GM18870 (cell line): ENCODE results near the gene PTPN7.
"Not testable (repeated sequence)": the region's sequence is repeated elsewhere in the genome, so short reads cannot be mapped to it uniquely, and the experiment has no call there.

Source experiments
- ATAC-seq: cut with Tn5 transposase; IDR thresholded peaks from one replicate; pipeline ENCODE4 v1.9.1; 2021; ENCODE audit warnings: moderate library complexity; ENCODE audit not compliant: unreplicated experiment

Gene PTPN7

GRCh38 chr1:202189918-202190715 is 29.7 kb upstream of the PTPN7 start:
- no peak for ATAC-seq

GRCh38 chr1:202189001-202189790 is 28.8 kb upstream of the PTPN7 start:
- ATAC-seq: no peak

GRCh38 chr1:202187697-202188407 is 27.4 kb upstream of the PTPN7 start:
- ATAC-seq: no peak

GRCh38 chr1:202187041-202187671 is 26.8 kb upstream of the PTPN7 start:
- no peak for ATAC-seq

- no peak for ATAC-seq
These were observed 25.9 kb upstream of the PTPN7 start for GRCh38 chr1:202186327-202186726.

GRCh38 chr1:202184750-202185460 is 24.5 kb upstream of the PTPN7 start:
- no peak for ATAC-seq

- ATAC-seq: no peak
These were observed 21.9 kb upstream of the PTPN7 start for GRCh38 chr1:202182040-202182877.

GRCh38 chr1:202181586-202181985 is 21.2 kb upstream of the PTPN7 start:
- ATAC-seq: no peak

- ATAC-seq: not testable (repeated sequence)
These were observed 20.3 kb upstream of the PTPN7 start for GRCh38 chr1:202180751-202181139.

- no peak for ATAC-seq
These were observed 19.7 kb upstream of the PTPN7 start for GRCh38 chr1:202179828-202180750.

GRCh38 chr1:202176949-202177927 is 16.8 kb upstream of the PTPN7 start:
- ATAC-seq: no peak

GRCh38 chr1:202173993-202174392 is 13.6 kb upstream of the PTPN7 start:
- no peak for ATAC-seq

GRCh38 chr1:202172015-202172355 is 11.6 kb upstream of the PTPN7 start:
- no peak for ATAC-seq

GRCh38 chr1:202171292-202172014 is 11.1 kb upstream of the PTPN7 start:
- ATAC-seq: no peak

- ATAC-seq: no peak
These were observed 10.3 kb upstream of the PTPN7 start for GRCh38 chr1:202170726-202171125.

- ATAC-seq: no peak
These were observed 8.5 kb upstream of the PTPN7 start for GRCh38 chr1:202168861-202169260.
